WTC11 (cell line): Measurements from ENCODE around the gene PPM1E. TPM values are rescaled to one million over a fixed set of nuclear protein-coding genes. Genes with fewer than 3 reads are reported as not detected.

ENCODE experiments used
- ATAC-seq: fragments of 200-7000 bp; cut with Tn5 transposase; 2 replicates; pipeline ENCODE4 v1.10.0; 2021; ENCODE audit warnings: mild to moderate bottlenecking, moderate library complexity
- CTCF ChIA-PET: fragments of 300-600 bp; sonication (Branson Sonifier 250); formaldehyde crosslinking; loops from one replicate; lab custom pipeline; 2021; ENCODE audit warnings: antibody characterized with exemption; lab: Charles Lee
- POLR2A ChIA-PET: fragments of 350-600 bp; sonication (Branson Sonifier 250); formaldehyde crosslinking; loops from one replicate; lab custom pipeline; 2021; ENCODE audit warnings: antibody characterized with exemption; lab: Charles Lee
- DNase-seq: peaks from one replicate; pipeline ENCODE4 v3.0.0; 2021; ENCODE audit warnings: low spot score
- H3K27ac Mint-ChIP-seq: 2 replicates; pipeline ENCODE4 v1.8.0; 2021; ENCODE audit warnings: mixed read lengths
- H3K27me3 Mint-ChIP-seq: 2 replicates; pipeline ENCODE4 v1.8.0; 2021; ENCODE audit warnings: low read depth, mild to moderate bottlenecking, moderate library complexity, mixed read lengths
- H3K36me3 Mint-ChIP-seq: 2 replicates; pipeline ENCODE4 v1.8.0; 2021; ENCODE audit warnings: mixed read lengths
- H3K4me1 Mint-ChIP-seq: 2 replicates; pipeline ENCODE4 v1.8.0; 2022; ENCODE audit warnings: mixed read lengths
- H3K4me3 Mint-ChIP-seq: 2 replicates; pipeline ENCODE4 v1.8.0; 2021; ENCODE audit warnings: mild to moderate bottlenecking, moderate library complexity, mixed read lengths
- H3K9me3 Mint-ChIP-seq: 2 replicates; pipeline ENCODE4 v1.8.0; 2021; ENCODE audit warnings: mixed read lengths
- ATF6 ChIP-seq: sonication (generic); formaldehyde crosslinking; IDR thresholded peaks from 2 replicates; pipeline ENCODE4 v1.8.1; 2023; ENCODE audit warnings: mild to moderate bottlenecking, missing genetic modification reagents
- E2F1 ChIP-seq: sonication (generic); formaldehyde crosslinking; IDR thresholded peaks from 2 replicates; pipeline ENCODE4 v1.8.0; 2022; ENCODE audit warnings: mild to moderate bottlenecking, missing genetic modification reagents
- FOXK1 ChIP-seq: sonication (generic); formaldehyde crosslinking; IDR thresholded peaks from 2 replicates; pipeline ENCODE4 v1.8.0; 2022; ENCODE audit warnings: mild to moderate bottlenecking, moderate library complexity, missing genetic modification reagents
- FOXP1 ChIP-seq: sonication (generic); formaldehyde crosslinking; IDR thresholded peaks from 2 replicates; pipeline ENCODE4 v1.8.0; 2022; ENCODE audit warnings: missing genetic modification reagents, mild to moderate bottlenecking, moderate library complexity, borderline replicate concordance
- IRF1 ChIP-seq: sonication (generic); formaldehyde crosslinking; IDR thresholded peaks from 2 replicates; pipeline ENCODE4 v1.8.0; 2023; ENCODE audit warnings: missing genetic modification reagents
- JUN ChIP-seq: sonication (generic); formaldehyde crosslinking; IDR thresholded peaks from 2 replicates; pipeline ENCODE4 v1.8.0; 2023; ENCODE audit warnings: mild to moderate bottlenecking, missing genetic modification reagents
- NFATC4 ChIP-seq: fragments of 250-450 bp; sonication (Bioruptor Pico); IDR thresholded peaks from 2 replicates; pipeline ENCODE4 v1.9.0; 2021; ENCODE audit warnings: mild to moderate bottlenecking
- STAT6 ChIP-seq: sonication (generic); formaldehyde crosslinking; conservative IDR thresholded peaks from 2 replicates; pipeline ENCODE4 v1.8.1; 2023; ENCODE audit warnings: mild to moderate bottlenecking, low read depth, missing genetic modification reagents, moderate library complexity
- ZNF121 ChIP-seq: sonication (generic); formaldehyde crosslinking; IDR thresholded peaks from 2 replicates; pipeline ENCODE4 v1.8.0; 2023; ENCODE audit warnings: missing genetic modification reagents
- ZNF138 ChIP-seq: sonication (generic); formaldehyde crosslinking; conservative IDR thresholded peaks from 2 replicates; pipeline ENCODE4 v1.8.1; 2022; ENCODE audit warnings: mild to moderate bottlenecking, moderate library complexity, missing genetic modification reagents
- ZNF281 ChIP-seq: sonication (generic); formaldehyde crosslinking; IDR thresholded peaks from 2 replicates; pipeline ENCODE4 v1.8.0; 2023; ENCODE audit warnings: mild to moderate bottlenecking, missing genetic modification reagents
- ZNF425 ChIP-seq: fragments of 250-450 bp; sonication (Bioruptor Pico); conservative IDR thresholded peaks from 2 replicates; pipeline ENCODE4 v1.9.0; 2021; ENCODE audit warnings: mild to moderate bottlenecking
- ZNF512 ChIP-seq: sonication (generic); formaldehyde crosslinking; IDR thresholded peaks from 2 replicates; pipeline ENCODE4 v1.8.1; 2022; ENCODE audit warnings: missing genetic modification reagents, borderline replicate concordance
- ZNF532 ChIP-seq: fragments of 250-450 bp; sonication (Bioruptor Pico); IDR thresholded peaks from 2 replicates; pipeline ENCODE4 v1.9.0; 2021; ENCODE audit warnings: mild to moderate bottlenecking, borderline replicate concordance
- ZSCAN18 ChIP-seq: fragments of 250-450 bp; sonication (Bioruptor Pico); IDR thresholded peaks from 2 replicates; pipeline ENCODE4 v2.1.2; 2022; ENCODE audit warnings: mild to moderate bottlenecking, moderate library complexity
- total RNA-seq: library from RNA; stranded (reverse); gene quantifications from 3 replicates; pipeline ENCODE4 v1.2.3, GENCODE V29; 2021

PPM1E gene
- total RNA-seq, 1 experiment from 2014 or later, result 8.1 TPM

GRCh38 chr17:58976541-58976940 is 220.9 kb downstream of the PPM1E start (continued):
- TF ChIP-seq ATF6 (CRISPR knock-in tag), result no peak
- no peak for TF ChIP-seq IRF1 (CRISPR knock-in tag)
- TF ChIP-seq E2F1, result no peak
- TF ChIP-seq NFATC4 (CRISPR knock-in tag), result no peak
- no peak for TF ChIP-seq ZNF281 (CRISPR knock-in tag)
- no peak for TF ChIP-seq ZNF121 (CRISPR knock-in tag)
- TF ChIP-seq ZNF512, result no peak
- TF ChIP-seq ZNF138 (CRISPR knock-in tag), result no peak

GRCh38 chr17:58980706-58981481 is 225.2 kb downstream of the PPM1E start:
- Mint-ChIP-seq H3K4me3 (no peak overlapping the region), H3K27me3 (no peaks in the 10 kb centered on the region), H3K9me3 (no peaks in the 10 kb centered on the region), H3K36me3 (no peaks in the 10 kb centered on the region), H3K27ac (no peak overlapping the region), H3K4me1 (peaks cover 9% of the 10 kb centered on the region)
- ATAC-seq, result no peak
- no peak for DNase-seq
- CTCF ChIA-PET, result no interaction called here
- POLR2A ChIA-PET, result no interaction called here
- TF ChIP-seq ZSCAN18 (CRISPR knock-in tag), result no peak
- no peak for TF ChIP-seq FOXP1 (CRISPR knock-in tag)
- no peak for TF ChIP-seq ZNF425
- TF ChIP-seq JUN (CRISPR knock-in tag), result no peak
- TF ChIP-seq ZNF532 (CRISPR knock-in tag), result no peak
- no peak for TF ChIP-seq FOXK1 (CRISPR knock-in tag)
- TF ChIP-seq STAT6 (CRISPR knock-in tag), result no peak
